Smooth muscle cell of bladder (primary cell): ENCODE data around the gene NEDD4L. TPM values are rescaled to one million over a fixed set of nuclear protein-coding genes. Genes with fewer than 3 reads are reported as not detected.

Source experiments
- total RNA-seq: library from RNA; depleted of rRNA; stranded (reverse); fragments of >200 nt; gene quantifications from 2 replicates; pipeline ENCODE4 v1.2.3, GENCODE V29; 2014

NEDD4L gene
- total RNA-seq = 1.3 and 1.4 TPM in 2 replicates

GRCh38 chr18:58043491-58044369 lies at the start of gene NEDD4L:
Gene NEDD4L (plus strand): TSS chr18:58044226. CDS start chr18:58044661, 435 bp downstream.

Other genes with a start within 250 kb of the NEDD4L start
- 8.2 and 18.6 TPM in 2 replicates for gene ATP8B1, start 240.9 kb upstream of the NEDD4L start, total RNA-seq